GM21390 (cell line): ENCODE results near the gene RIGI.
"Not testable (repeated sequence)": the region's sequence is repeated elsewhere in the genome, so short reads cannot be mapped to it uniquely, and the experiment has no call there.

ENCODE experiments used
- ATAC-seq: cut with Tn5 transposase; IDR thresholded peaks from one replicate; pipeline ENCODE4 v1.9.1; 2021; ENCODE audit not compliant: unreplicated experiment

RIGI gene

DNA sequence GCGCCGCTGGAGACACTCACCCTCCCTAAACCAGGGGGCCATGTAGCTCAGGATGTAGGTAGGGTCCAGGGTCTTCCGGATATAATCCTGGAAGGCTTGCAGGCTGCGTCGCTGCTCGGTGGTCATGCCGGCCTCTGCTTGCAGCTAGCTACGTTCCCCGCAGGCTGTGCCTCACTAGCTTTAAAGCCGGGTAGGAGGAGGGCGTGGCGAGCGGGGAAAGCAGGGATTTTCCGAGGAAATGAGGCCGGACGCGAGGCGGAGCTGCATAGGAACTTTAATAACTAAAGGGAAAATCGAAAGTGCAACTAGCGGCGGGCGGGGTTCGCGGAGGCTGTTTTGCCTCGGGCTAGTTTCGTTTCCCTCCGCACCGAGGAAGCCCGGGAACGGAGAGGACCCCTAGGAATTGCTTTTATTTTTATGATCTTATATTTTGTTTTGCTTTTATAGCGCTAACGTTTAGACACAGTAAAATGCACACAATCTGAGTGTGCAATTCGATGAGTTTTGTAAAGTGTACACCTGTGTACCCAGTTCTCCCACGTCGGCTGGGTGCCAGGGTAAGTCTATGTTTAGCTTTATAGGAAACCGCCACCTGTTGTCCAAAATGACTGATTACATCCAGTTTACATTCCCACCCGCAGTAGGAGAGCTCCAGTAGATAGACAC lies at the start of gene RIGI:
Gene RIGI, minus strand, starts transcription at position 156 of the 666 bp plus-strand sequence. Its CDS starts 30 bp downstream, at position 126.
- ATAC-seq: peak; percentile 74

DNA sequence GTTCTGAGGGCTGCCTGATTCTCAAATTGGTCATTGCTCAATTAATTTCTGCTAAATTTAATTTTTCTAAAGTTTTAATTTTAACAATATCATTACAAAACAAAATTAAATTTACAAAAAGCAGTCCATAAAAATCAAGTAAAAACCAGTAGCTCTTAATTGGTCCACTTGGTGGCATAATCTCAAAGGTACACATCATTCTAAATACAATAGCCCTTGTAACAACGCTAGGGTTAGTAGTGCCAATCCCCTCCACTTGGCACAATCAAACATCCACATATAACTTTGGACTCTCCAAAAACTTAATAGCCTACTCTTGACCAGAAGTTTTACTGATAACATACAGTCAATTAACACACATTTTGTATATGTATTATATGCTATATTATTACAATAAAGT lies 48.9 kb upstream of the RIGI start:
- ATAC-seq: no peak

DNA sequence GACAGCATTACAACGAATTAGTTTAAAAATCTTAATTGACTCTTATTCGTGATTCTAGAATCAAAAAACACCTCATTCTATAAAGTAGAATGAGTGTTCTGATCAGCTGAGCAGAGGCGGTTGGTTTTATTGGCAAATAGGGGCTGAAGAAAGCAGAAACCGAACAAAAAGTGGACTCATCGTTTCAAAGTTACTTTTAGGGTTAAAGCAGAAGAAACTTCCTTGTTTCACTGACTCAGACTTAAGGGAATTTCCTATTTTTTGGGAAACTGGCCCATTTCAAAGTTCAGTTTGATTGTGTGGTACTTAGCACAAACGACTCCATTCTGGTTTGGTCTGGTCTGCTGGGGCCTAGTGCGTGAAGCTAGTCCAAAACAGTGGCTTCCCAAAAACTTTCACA lies 47.8 kb upstream of the RIGI start:
- no peak for ATAC-seq

DNA sequence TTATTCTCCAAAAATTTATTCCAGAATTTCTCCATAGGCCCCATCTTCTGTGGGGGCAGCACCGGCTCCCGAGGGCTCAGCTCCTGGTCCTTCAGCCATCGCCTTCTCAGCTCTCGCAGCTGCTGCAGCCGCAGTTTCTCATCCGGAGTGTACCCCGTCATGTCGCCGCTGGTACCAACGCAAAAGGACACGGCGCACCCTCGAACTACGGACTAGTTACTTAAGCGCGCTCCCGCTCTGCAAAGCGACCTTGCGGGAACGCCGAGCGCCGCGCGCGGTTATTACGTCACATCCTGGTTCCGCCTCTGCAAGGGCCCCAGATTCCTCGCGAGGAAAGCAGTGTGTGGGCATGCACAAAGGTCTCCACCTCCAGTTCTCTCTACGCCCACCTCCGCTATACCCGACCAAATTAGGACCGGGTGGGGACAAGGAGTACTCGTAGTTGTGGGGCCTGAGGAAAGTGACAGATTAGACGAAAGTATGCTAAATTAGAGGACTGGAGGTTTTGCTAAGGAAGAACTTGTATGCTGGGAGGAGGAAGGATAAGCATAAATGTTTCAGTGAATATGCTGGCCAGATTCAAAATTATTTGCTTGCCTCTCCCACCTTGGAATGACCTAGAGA lies 47.0 kb upstream of the RIGI start, which contains the start of gene NDUFB6:
Gene NDUFB6, minus strand, starts transcription at position 260 of the 624 bp plus-strand sequence. Its CDS starts 99 bp downstream, at position 161.
- peak; percentile 83 for ATAC-seq

DNA sequence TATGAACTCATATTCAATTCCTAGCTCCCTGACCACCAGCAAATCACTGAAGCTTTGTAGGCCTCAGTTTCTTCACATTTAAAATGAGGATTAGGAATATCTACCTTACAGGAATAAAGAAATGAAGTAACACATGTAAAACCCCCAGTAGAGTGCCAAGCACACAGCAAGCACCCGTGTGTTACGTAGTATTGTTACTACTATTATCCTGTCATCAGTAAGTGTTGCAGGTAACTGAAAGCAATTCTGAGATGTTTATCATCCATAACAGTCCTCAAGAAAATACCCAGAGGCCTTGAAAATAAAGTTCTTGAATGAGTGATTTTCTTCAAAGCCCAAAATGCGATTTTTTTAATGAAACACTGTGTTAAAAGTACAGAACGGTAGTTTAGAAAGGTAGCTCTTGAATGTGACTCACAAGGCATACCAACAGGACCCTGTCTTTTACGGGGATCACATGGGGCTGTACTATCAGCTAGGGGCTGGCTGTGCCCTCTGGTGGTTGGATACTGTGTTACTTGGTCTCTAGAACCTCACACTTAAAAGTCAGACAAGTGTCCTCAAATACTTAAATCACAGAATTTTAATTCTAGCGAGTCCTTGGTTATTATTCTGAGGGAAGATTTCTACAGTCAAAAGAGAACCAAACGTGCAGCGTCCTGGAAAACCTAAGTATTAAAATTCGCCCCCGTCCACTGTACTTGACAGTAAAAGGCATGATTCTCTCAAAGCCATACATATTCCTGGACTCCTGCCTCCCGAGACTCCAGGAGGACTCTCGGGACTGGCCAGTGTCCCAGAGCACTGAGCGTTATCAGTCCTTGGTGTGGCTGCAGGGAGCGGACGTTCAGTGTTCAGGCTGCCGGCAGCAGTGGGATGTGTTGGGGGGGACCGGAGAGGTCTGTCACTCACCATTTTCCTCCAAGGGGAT lies 46.2 kb upstream of the RIGI start:
- ATAC-seq: peak; percentile 90

DNA sequence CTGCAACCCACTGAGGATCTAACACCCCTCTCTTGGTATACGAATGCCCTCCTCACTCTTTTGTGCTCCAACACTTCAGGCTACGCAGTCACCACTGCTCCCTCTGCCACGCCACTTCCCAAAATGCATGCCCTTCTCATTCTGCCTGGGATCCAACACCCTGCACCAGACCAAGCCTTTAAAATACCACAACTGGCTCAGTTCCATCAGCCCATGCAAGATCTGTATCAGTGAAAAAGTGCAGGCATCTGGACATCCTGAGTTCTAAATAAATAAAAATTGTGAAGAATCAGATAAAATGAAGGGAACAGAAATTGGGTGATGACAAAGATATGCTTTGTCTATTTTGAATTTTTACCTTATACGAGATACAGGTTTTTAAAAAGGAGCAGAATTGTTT lies 44.3 kb upstream of the RIGI start:
- ATAC-seq: no peak

DNA sequence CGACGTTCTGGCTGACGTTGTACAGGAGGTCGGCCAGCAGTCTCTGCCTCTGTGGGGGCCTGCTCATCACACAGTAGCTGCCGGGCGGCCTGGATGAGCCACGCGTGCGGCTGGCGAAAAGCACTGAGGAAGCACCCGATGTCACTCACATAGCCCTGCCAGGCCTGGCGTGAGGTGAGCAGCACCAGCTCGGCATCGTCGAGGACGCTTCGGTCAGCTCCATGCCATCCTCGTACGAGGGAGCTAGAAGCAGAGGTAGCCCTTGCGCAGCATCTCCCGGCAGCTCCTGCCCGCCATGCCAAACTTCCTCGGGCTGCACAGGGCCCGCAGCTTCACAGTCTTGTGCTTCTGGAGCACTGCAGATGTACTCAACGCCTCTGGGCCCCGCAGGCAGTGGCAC lies 40.8 kb upstream of the RIGI start:
- no peak for ATAC-seq

DNA sequence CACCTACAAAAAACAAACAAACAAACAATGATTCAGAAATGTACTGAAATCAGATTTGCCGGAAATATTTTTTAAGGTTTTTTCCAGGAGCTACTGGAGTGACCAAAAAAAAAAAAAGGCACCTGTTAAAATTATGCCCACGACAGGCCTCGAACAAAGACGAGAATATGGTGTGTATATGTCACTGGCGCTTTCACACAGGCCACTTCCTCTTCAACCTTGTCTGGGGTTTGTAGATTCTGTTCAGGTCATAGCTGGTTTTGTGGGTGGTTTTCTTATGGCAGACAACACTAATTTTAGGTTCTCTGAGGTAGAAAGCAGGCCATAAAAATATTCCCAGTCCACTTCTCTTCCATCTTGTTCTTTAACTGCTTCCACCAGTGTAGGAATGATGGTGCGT lies 40.0 kb upstream of the RIGI start:
- no peak for ATAC-seq

DNA sequence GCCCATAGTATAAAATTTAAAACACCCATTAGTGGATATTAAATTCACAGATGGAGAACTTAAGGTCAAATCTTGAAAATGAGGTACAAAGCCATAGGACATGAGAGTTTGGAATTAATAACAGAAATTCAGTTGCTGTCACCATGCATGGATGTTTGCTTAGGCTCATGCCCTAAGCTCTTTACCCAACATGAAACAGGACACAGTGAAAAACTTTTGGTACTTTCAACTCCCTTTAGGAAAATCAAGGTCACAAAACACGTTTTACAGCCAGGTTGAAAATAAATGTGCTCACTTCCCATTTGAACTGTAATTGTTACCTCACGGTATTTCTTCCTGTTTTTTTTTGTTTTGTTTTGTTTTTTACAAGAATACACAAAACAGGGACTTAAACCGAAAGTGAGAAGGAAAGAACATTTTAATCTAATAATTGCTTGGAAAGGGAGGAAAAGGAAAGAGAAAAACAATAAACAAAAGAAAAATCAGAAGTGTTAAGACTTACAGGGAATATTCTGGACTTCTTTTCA lies 32.5 kb upstream of the RIGI start:
- ATAC-seq: no peak

DNA sequence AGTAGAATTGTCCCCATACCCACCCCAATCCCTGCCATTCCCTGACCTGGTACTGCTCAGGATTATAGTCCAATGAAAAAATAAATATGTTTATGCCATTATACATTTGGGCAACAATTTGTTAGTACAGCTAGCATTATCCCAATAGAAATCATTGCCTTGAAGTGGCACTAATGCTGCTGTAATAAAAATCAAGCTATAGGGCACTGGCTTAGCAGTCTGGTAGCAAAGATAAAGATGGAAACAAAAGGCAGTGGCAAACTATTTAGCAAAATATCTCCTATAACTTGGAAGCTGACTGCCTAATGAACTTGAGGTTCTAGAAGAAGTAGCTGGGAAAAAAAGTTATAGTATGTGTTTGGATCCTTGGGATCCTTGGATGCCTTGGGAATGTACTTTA lies 28.6 kb upstream of the RIGI start:
- no peak for ATAC-seq

DNA sequence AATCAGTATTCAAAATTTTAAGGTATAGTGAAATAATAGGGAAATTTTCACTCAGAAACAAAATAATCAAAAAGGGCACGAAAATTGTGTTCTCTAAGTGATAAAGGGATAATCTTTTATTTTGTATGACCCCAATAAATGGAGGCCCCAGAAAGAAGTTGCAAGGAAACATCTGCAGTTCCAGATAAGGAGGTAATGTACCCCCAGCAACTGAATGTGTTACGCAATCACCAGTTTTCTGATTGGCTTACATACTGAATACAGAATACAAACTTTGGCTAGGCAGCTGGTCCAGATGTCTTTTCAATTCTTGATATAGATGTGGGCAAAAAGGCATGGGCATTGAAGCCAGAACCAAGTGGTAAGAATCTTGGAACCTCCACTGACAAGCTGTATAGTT lies 28.1 kb upstream of the RIGI start:
- ATAC-seq: no peak

DNA sequence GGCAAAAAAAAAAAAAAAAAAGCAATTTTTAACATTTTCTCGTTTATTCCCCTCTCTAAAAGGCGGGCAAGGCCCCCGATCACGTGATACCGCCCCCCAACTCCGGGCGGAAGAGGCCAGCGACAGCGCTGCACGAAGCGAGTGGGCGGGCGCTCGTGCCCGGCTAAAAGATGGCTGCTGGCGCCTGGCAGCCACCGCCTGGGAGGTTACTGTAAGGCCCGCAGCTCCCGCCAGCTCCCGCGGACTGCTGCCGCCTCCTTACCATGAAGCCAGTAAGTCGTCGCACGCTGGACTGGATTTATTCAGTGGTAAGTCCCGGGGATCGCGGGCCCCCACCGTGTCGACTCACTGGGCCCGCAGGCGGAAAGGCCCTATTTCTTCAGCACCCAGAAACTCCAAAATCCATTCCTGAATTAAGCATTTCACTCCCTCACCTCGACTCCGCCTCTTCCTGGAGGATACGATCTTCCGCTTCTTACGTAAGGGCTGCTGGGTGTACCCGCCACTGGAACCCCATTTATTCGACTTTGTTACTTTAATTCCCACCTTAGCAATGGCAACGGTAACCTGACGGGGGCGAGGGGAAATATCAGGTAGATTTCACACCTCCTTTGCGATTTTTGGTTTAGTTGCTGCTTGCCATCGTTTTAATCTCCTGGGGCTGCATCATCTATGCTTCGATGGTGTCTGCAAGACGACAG lies 26.3 kb upstream of the RIGI start, which contains the start of the genes SMIM27 and TOPORS:
Gene SMIM27, plus strand, starts transcription at position 156 of the 701 bp plus-strand sequence. Its CDS starts 108 bp downstream, at position 264.
Gene TOPORS, minus strand, starts transcription at position 415 of the 701 bp plus-strand sequence. Its CDS starts 150 bp downstream, at position 265.
- peak; percentile 69 for ATAC-seq

DNA sequence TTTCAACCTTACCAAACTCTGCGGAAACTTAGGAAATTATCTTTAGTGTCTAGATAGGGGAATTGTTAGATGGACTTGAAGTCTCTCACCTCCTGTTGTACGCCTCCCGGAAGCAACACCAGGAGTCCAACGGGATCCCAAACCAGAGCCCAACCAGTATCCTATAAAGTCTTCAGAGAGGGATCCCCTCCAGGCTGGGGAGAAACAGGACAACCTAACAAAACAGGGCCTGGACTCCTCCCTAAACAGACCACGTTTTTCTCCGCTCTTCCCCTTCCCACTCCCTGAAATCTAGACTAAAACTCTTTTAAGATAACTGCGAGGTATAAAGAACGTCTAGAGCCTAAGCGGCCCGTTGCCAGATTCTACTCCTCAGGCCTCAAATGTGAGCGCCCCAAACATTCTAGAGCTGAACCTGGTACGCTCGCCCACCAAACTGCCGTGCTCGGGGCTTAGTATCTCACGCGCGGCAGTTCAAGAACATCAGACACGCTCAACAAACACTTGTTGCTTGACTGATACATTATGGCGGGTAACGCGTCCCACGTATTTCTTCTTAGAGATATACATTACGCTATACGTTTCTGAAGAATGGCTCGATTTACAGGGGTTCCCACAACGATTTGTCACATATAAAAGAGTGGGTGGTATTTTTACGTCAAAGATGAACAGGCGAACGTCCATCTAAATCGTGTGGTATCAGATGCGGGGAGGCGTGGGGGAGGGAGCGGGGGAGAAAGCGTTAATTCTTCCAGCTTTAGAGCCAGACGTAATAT lies 25.5 kb upstream of the RIGI start:
- peak; percentile 8 for ATAC-seq

DNA sequence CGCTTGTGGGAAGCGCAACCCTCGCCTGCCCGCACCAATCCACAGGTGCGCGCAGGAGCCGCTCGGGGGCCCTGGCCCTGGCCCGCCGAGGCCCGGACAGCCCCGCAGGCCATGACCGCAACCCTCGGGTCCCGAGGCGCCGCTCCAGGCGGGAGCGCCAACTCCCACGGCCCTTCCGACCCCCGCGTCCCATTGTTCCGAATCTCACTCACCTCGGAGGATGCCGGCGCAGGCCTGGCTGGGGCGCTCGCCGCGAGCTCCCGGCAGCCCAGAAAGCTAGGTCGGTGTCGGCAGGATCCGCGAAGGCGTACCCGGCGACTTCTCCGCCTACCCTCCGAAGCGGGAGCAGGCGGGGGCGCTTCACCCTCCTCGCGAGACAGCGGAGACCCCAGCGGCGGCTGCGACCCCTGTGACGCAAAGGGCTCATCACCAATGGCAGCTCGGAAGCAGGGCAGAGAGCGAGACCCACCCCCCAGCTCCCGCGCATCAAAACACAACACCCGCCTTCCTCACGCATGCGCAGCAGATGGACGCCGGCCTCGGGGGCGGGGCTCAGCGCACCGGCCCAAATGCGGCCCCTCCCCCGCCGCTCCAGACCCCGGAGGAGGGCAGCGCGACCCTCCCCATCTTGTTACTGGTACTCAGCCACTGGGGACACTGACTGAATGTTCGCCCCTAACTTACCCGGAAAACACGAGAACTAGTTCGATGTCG lies 24.7 kb upstream of the RIGI start:
- peak; percentile 60 for ATAC-seq

DNA sequence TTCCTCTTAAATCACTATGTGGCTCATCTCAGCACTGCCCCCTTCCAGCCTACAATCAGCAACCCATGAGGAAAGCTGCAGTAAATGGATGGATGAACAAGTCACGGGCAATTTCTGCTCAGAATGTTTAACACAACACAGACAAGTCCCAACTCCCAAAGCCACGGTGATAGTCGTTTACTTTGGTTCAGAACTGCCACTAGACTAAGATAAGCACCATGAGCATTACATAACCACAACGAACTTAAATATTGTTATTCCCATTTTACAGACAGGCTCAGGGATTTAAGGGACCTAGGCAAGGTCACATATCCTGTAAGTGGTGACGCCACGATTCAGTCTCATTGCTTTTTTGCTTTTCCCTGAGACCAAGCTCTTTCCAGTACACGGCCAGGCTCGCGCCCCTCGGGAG lies 24.2 kb upstream of the RIGI start:
- ATAC-seq: no peak

DNA sequence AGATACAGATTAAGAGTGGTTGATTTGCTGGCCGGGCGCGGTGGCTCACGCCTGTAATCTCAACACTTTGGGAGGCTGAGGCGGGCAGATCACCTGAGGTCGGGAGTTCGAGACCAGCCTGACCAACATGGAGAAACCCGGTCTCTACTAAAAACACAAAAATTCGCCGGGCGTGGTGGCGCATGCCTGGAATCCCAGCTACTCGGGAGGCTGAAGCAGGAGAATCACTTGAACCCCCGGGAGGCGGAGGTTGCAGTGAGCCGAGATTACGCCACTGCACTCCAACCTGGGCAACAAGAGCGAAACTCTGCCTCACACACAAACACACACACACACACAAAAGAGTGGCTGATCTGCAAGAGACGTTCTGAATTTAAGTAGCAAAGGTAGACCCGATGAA lies 22.2 kb upstream of the RIGI start:
- ATAC-seq: not testable (repeated sequence)

DNA sequence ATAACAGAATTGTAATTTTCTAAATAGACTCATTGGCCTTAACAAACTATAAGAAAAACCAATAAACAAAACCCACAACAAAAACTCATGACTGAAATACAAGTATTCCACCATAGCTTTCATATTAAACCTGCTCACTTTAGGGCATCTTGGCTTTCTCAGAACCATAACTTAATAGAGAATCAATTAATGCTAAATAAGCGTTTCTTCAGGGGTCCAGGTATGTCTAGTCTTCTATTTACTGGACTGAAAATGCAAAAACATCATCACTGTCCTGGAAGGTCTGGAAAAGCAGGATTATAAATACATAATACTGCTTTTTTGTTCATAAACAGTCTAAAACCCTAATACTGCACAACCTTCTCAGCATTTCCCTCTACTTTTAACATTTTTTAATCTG lies 19.9 kb upstream of the RIGI start:
- ATAC-seq: no peak

DNA sequence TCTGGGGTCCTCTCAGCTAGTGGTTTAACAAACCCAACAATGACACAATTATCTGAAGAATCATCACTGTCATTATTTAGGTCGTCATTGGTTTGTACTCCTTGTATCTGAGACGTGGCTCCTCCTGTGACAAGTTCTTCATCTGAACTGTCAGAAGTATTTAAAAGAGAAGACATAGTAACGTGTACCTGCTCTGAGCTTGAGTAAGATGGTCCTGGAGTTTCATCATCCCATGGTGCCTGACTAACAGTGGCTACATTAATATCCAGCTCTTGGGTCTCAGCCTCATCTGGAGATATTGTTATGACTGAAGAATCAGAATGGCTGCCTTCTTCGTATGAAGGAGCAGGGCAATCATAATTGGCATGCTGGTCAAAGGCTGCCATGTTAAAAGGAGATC lies 17.1 kb upstream of the RIGI start:
- no peak for ATAC-seq

DNA sequence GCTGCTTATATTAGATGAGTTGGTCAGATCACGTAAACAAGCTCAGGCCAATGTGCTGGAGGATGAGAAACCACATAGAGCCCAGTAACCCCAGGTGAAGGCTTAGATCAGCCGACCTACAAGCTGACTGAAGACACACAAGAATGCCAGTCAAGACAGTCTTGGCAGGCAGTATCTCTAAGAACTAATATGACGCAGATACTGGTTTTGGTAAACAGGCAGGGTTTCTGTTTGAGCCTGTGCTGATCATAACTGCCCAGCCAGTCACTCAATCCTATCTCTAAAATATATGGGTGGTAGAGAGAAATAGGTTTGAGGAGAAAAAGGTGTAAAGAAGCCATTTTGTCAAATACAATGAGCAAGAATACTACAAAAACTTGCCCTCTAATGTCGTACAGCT lies 7.8 kb upstream of the RIGI start:
- ATAC-seq: no peak
